CD4-positive, alpha-beta T cell treated with Interleukin-2 at 100 ng/mL for 4 hours (primary cell): ENCODE measurements around the gene TMEM141.

Source experiments
- DNase-seq: peaks from one replicate; pipeline ENCODE4 v3.0.0-alpha.2; 2020; ENCODE audit warnings: low spot score

TMEM141 gene

DNA sequence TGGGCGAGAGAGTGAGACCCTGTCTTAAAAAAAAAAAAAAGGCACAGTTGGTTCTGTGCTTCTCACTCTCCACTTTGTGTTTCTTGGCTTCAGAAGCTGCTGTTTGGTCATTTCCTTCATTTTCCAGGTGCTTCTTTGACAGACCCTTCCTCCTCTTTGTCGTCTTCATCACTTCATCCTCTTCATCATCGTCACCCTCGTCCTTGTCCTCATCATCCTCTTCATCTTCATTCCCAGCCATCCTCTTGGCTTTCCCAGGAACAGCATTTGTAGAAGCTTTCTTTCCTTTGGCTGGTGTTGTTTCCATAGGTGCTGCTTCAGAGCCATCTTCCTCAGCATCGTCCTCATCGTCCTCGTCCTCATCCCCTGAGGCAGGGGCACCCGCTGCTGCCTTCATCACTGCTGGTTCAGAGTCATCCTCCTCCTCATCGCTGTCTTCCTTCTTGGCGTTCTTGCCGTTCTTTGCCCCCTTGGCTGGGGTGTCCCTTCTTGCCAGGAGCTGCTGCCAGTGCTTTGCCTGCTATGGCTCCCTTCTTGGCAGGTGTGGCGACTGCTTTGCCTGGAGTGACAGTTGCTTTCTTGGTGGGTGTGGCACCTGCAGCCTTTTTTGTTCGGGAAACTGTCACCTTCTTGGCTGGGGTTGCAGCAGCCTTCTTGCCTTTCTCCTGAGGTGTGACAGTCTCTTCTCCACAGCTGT is 23.7 kb downstream of the TMEM141 start:
- no peak for DNase-seq

DNA sequence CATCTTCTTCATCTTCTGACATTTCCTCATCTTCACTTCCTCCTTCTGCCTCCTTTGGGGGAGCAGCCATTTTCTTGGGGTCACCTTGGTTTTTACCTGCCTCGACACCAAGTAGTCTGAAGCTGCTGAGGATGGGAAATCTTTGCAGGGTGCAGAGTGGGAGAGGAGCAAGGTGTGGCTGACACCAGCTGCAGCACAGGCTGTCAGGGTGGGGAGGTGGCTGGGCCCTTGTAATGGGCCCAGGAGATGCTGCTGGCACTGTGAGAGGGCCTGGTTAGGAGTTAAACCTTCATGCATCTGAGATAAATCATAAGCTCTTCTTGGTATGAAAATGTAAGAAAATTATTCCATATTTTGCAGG is 24.3 kb downstream of the TMEM141 start:
- no peak for DNase-seq

DNA sequence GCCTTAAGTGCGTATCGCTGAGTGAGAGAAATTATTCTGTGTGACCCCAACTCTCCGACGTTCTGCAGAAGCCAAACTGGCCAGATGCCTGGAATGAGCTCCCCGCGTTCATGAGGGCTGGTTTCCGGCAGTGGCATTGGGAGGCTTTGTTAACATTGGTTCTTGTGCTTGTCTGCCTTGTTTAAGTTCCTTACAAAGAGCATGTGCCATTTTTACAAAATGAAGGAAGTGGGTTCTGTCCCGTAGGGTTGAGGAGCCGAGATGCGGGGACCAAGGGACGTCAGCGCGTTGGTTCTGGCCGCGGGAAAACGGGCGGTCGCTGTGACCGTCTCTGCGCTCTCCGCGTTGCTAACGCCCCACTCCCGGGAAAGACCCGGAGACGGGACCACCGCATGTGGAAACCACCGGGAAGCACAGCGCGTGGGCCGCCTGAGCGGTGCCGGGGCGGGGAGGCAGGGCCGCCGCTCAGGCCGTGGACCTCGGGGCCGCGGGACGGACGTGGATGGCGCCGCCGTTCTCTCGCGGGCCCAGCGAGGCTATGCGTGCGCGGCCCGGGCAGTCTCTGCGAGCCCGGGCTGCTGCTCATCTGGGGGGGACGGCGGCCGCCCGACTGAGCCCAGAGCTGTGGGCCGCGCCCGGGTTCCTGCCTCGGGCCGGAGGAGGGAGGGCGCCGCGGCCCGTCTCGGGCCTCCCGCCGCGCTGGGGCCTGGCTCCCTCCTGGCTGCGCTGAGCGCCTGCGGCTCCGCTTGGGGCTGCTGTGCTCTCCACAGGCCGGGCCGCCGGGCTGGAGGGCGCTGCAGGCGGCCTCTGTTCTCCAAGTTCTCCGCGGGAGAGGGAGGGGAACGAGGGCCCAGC is 30.1 kb downstream of the TMEM141 start:
- no peak for DNase-seq

DNA sequence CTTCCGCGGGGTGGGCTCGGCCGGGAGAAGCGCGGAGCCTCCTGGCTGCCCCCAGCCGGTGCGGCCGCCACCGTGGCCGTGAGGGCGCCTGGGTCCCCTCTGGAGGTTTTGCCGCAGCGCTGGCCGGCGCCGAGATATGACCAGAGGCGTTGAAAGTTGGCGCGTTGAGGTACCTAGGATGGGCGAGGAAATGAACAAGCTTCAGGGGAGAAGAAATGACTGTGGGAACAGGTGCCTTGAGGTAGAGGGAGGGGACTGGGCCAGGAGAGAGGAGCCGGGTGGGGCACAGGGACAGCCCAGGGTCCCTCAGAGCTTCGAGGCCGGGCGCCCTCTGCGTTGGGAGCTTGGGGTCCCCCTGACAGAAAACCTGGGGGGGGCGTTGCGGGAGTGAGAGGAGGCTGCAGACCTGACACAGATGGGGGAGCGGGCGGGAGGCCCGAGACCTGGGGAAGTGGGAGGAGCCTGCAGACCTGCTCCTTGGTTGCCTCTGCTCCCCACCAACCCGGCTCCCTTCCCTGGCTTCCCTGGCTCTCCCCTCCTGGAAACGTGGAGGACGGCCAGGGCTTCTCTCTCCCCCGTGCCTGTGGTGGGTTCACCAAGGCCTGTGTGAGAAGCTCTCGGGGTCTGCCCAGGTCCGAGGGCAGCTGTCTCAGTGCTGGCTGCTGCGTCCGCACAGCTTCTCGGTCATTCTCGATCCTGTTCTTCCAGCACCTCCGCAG is 30.8 kb downstream of the TMEM141 start:
- DNase-seq = no peak

DNA sequence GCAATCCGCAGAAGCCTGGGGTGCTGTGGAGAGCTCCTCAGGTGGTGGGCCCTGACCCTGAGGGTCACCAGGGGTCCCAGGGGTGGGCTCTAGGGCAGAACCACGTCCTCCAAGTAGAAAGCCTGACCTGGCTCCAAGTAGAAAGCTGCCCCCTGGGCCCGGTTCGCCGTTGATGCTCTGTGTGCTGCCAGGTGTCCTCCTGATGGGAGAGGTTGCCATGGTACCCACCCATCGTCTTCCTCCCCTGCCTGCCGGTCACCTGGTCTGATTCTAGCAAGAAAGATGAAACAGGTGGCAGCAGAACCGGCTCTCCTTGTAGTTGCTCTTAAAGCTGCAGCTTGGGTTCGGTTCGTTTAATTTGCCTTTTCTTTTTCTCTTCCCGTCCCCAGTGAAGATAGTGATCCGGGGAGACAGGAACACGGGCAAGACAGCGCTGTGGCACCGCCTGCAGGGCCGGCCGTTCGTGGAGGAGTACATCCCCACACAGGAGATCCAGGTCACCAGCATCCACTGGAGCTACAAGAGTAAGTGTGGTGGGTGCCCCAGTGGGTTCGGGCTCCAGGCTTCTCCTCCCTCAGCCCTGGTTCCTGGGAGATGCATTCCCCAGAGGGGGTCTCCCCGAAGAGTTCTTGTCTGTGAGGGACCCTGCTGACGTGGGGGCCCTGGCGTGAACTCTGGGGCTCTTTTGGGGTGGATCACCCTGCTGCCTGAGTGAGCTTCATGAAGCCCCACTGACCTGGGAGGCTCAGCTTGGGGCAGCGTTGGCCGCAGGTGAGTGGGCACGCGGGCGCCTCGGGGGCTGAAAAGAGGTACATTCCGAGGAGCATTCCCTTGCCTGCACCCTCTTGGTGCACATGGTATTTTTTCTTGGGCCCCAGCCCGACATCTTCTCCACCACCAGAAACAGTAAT is 32.2 kb downstream of the TMEM141 start:
- no peak for DNase-seq

DNA sequence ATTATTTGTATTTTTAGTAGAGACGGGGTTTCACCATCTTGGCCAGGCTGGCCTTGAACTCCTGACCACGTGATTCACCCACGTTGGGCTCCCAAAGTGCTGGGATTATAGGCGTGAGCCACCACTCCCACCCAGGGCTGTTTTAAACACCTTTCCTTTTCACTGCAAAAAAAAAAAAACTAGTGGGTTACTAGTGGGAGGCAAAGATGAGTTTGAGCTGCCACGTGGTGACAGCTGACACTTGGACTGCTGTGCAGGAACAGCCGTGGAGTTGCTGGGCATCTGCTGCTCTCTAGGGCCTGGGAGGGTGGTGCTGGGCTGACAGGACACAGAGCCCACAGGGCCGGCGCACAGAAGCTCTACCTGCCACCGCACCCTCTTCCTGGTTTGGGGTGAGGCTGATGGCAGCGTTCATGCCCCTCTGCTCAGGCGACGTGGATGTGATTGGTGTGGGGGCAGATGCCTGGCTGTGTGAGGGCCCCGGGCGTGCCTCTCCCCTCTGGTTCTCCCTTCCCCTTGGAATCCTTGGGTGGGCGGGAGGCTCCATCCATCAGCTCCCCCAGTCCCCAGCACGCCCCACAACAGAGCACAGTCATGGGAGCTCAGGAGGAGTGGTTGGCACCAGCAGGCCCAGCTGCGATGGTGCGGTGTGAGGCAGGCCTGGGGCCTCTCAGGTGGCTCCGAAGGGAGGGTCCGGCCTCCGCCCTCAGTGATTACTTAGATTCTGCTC is 33.5 kb downstream of the TMEM141 start:
- DNase-seq = no peak

DNA sequence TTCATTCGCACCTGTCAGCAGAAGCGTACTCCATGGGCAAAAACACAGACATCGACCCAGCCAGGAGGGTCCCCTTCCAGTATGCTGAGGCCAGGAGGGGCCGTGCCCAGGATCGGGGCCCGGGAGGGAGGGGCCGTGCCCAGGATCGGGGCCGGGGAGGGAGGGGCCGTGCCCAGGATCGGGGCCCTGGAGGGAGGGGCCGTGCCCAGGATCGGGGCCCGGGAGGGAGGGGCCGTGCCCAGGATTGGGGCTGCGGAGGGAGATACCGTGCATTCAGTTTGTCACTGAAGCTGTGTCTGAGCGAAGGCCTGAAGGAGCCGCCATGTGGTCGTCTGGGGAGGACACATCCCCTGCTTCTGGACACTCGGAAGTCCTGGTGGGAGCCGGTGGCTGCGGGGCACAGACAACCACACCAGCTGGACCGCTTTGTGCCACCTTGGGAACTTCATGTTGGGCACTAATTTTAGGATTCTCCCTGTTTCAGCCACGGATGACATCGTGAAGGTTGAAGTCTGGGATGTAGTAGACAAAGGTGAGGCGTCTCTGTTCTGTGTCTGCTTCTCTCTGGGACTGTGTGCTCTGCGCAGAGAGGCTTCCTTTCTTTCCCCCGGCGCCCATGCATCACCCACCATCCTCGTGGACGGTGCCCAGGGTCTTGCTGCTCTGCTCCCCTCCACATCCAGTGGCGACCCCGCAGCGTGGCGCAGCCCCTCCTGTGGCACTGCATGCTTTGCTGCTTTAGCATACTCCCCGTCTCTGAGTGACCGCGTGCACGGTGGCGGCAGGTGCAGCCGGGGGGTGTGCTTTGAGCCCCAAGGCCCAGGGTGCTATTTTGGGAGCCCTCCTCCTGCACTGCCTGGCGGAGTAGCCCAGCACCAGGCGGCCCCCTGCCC is 34.4 kb downstream of the TMEM141 start:
- no peak for DNase-seq

DNA sequence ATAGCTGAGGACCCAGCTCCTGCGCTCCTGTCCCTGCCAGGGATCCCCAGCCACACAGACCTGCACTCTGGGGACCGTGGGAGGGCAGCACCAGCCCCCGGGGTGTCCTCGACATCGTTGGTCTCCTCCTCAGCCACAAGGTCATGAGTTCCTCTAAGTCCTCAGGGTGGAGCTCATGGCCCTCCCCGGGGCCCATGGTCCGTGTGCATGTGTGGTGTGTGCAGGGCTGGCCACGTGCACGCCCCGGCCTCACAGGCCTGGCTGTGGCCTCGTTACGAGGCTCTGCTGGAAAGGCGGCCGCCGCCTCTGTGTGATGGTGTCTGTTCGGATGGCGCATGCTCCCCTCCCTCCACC is 35.0 kb downstream of the TMEM141 start:
- no peak for DNase-seq

DNA sequence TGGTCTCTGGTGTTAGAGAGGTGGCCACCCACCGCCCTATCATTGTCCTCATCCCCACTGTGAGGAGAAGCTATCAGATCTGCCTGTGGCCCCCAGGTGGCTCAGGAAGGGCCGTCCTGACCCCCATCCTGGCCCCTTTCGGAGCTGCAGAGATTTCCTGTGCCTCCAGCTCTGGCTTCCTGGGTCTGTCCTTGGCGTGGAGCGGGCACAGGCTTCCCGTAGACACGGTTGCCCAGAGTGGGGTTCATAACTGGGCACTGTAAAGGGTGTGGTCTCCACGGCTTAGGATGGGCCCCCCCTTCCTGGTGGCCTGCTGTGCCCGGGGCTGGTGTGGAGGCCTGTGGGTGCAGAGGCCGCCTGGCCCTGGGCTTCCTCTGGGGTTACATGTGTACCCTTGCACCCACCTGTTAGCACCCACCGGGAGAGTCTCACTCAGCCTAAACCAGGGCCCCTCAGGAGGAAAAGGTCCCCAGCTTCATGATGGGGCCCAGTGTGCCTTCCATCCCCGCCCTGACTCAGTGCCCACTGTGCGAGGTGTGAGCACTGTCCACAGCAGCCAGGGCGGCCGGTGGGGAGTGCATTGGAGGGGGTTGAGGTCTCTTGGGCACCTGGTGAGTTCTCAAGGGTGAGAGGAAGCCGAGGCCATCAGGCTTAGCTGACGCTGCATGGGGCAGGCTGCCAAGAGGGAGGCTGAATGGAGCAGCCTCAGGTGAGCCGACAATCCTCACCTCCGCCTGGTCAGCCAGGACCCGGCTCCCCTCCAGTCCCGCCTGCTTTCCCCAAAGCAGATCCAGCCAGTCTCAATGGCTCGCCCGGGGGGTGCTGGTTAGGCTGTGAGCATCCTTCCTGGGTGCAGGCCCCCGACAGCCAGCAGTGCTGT is 35.8 kb downstream of the TMEM141 start:
- DNase-seq = no peak

DNA sequence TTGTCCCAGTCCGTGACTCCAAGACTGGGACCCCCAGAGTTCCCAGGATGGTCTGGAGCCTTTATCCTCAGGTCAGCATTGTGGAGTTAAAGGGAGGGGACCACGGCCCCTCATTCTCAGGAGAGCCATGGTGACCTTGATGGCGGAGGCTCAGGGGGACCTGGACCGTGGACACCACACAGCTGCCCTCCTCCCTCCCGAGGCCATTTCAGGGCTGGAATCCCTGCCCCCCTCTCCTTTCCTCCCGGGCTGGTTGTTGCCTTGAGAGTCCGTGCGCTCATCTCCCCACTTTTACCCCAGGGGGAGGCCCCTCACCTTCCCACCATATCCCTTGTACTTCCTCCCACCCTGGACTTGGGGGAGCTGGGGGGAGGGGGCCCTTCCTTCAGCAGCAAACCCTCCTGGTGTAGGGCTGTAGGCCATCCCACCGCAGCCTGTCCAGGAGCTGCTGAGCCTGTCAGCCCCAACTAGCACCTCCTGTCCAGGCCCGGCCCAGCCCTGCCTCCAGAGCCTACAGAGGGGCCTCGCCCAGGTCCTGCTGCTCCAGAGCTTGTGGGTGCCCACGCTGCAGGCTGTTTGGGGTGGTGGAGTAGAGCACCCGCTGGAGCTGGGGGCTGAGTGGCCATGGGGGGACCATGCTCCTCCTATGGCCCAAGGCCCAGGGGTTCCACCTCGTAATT is 36.8 kb downstream of the TMEM141 start:
- no peak for DNase-seq

DNA sequence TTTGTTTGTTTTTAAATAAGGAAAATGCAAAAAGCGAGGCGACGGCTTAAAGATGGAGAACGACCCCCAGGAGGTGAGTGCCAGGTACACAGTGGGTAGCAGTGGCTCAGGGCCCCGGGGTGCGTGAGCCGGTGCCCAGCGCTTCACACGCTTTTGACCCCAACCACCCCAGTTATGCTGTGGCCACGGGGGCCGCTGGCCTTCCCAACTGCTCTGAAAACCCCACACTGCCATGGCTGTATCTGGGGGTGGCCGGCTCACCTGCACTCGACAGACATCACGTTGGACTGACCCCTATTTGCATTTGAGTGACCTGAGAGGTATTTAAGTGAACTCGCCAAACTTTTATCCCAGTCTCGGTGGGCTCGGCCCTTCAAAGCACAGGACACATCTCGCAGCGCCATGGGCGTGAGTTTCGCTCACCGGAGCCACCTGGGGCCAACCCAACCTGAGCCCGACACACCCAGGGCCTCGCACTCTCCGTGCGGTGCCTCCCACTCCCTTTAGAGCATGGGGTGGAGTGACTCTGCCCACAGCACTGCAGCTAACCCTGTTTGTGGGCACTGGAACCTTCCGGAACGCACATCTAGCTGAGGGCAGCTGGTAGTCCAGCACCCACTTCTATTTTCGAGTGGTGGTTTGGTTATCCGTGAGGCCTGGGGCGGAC is 37.5 kb downstream of the TMEM141 start:
- DNase-seq = no peak

DNA sequence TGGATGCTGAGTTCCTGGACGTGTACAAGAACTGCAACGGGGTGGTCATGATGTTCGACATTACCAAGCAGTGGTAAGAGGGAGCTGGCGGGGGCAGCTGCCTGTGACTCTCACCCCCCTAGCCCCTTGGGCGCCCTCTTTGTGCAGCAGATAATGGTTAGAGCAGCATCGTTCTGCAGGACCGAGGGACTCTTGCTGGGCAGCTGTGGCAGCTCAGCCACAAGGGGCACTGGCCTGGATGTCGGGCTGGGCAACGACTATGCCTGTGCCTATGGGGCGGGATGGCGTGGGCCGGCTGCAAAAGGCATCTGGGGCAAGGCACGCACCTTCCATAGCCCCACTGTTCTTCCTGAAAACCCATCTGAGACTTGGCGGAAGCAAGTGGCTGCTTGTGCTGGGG is 38.3 kb downstream of the TMEM141 start:
- no peak for DNase-seq

DNA sequence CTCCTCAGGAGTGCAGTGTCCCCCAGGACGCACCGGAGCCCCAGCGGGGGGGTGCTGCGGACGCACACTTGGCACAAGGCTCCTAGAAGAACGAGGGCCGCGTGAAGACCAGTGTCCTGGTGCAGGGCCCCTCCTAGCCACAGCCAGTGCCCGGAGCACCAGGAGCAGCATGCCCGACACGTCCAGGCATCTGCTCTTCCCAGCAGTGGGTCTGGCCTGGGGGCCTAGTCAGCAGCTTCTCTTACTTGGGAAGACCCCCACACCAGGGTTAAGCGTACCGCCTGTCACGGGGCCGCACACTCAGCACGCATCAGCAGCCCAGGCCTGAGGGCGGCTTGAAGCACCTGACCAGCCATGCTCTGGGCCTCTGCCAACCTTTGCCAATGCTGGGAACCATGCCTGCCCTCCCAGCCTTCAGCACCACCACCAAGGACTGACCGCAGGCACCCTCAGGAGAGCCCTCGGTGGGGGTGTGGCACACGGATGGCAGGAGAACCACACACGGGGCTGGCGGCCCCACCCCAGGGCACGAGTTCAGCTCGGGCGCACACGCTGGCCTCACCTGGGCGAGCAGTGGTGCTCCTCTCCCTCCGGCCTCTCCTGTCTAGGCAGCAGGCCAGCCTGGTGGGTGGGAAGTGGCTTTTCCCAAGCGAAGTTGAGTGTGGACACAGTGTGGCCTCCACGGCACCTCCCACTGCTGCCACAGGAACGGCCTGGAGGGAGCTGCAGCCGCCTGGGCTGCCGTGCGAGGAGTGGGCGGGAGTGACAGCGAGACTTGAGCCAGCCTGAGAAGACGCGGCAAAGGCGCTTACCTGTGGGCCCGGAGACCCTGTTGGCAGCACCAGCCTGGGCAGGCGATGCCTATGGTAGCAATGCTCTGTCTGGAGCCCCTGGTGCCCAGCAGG is 39.1 kb downstream of the TMEM141 start:
- DNase-seq = no peak

DNA sequence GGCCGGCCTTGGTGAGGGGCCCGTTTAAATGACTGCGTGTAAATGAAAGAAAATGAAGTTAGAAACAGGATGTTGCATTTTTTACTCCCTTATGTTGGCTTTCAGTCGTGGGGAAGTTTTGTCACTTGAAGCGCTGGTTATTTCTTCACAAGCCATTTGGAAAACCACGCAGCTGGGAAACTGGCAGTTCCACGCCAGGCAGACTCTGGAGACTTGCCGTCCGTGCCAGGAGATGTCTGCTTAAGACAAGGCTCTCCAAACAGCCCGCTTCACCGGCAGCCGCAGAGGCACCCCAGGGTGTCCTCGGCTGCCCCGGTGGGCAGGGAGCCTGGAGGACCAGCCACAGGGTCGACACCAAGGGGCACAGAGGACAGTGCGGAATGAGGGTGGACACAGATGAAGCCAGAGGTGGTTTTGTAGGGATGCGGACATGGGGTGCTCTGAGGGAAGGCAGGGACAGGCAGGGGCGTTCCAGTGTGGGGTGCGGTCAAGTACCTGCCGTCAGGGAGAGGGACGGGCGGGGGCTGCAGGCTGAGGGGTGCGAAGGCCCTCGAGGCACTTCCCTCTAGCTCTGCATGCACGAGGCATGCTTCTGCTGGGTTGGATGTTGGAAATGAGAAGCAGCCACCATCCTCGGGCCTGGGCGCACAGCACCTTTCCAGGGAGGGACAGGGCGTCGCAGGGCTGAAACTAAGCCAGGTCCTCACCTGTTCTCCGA is 40.0 kb downstream of the TMEM141 start:
- no peak for DNase-seq

DNA sequence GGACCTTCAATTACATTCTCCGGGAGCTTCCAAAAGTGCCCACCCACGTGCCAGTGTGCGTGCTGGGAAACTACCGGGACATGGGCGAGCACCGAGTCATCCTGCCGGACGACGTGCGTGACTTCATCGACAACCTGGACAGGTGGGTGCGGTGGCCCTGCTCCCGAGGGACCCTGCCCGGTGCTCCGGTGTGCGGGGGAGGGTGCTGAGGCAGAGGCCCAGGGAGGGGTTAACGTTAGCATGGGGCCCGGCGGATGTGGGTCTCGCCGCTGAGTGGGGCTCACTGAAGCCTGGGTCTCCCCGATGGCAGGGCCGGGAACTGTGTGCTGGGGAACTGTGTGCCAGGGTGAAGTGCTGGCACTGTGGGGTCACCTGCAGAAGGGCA is 40.6 kb downstream of the TMEM141 start:
- no peak for DNase-seq

DNA sequence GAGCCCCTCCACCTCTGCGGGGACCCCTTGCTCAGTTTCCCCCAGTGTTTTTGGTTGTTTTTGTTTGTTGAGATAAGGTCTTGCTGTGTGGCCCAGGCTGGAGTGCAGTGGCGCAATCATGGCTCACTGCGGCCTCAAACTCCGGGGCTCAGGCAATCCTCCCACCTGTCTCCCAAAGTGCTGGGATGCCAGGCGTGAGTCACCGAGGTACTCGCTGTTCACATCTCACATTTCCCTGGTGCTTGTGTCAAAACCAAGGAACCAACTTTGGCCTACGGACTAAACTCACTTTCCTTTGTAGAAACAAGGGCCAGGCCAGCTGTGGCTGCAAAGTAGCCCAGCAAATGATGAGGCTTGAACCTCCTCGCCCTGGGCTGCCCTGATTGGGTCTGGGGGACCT is 41.4 kb downstream of the TMEM141 start:
- no peak for DNase-seq
